WI38 (cell line): ENCODE measurements around the gene ARHGAP5.
A peak's percentile ranks its signal among the peaks of the same experiment; 100 is the strongest.

Experiments
- H3K4me3 ChIP-seq: 2 replicates; pipeline ENCODE4 v1.5.1; 2011; ENCODE audit warnings: low read depth, mild to moderate bottlenecking, control low read depth, low read length
- CTCF ChIP-seq: IDR thresholded peaks from 2 replicates; pipeline ENCODE4 v1.5.1; 2012; ENCODE audit warnings: low read depth, mild to moderate bottlenecking, control low read depth, low read length

ARHGAP5 gene

DNA sequence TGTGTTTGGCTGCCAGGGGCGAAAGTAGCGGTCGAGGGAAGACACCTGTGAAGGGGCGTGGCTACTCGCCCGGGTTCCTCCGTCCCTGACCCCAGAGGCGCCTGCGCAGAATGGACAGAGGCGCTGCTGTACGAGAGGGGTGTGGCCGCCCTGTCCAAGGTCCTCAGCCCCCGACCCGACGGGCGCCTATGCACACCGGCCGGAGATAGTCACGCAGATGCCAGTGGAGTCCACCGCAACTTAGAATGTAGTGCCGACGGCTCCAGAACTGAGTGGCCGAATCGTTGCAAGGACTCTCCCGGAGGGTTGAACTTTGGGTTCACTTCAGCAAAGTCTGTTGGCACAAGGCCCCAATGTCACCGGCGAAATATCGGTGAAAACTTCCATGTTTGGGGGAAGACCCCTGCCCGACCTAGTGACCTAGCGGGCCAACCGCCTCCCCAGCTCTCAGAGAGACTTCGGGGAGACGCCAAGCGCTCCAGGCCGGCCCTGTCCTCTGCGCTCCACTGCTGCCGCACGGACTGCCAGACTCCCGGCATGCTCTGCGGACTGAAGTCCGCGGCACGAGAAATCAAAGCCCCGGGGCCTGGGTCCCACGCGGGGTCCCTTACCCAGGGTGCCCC lies 124.2 kb downstream of the ARHGAP5 start:
- H3K4me3 ChIP-seq = peak overlapping the region; percentile 64

DNA sequence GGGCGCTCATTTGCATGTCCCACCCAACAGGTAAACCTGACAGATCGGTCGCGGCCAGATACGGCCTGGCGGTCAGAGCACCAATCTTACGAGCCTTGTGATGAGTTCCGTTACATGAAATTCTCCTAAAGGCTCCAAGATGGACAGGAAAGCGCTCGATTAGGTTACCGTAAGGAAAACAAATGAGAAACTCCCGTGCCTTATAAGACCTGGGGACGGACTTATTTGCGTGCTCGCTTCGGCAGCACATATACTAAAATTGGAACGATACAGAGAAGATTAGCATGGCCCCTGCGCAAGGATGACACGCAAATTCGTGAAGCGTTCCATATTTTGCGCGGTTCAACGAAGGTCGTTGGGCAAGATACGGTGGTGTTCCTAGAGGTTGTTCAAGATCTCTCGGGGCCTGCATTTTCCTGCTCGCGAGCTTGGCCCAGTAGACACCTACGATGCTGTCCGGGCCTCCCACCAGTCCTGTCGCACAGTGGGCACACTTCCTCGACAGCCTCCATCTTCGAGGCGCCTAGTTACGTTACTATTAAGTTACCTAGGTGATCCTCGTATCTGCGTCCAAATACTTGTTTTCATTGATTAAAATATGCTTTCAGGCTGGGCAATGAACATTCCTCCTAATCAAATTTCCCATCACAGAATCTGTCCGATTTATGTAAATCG lies 124.8 kb downstream of the ARHGAP5 start, which contains the start of gene RNU6-7:
TSS of gene RNU6-7 (plus strand) at position 230 of the 675 bp plus-strand sequence.
- no peak for TF ChIP-seq CTCF
- peak within 1 kb of the TSS; percentile 64 for H3K4me3 ChIP-seq

More for the DNA sequence above, 124.2 kb downstream of the ARHGAP5 start:
- no peak for TF ChIP-seq CTCF

DNA sequence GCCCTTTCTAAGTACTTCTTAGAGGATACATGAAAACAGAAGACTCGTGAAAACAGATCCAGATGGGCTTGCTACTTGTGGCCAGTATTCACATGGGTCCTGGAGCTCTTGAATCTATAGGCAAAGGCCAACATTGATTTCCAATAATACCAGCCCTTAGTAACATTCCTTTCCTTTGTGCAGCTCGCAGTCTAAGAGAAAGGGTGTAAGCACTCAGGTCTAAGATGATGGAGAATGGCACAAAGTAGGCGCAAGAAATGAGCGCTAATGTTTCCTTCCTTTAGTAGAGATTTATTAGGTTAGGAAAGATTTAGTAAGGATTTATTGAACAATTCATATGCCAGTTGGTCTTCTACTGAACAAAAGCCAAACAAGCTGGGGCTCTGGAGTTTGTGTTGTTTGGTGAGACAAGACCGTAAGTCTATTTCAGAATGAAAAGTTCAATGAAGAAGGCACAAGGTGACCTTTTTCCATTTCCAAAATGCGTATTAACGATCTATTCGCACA lies 125.4 kb downstream of the ARHGAP5 start:
- H3K4me3 ChIP-seq = peak overlapping the region; percentile 61
- no peak for TF ChIP-seq CTCF

GRCh38 chr14:32202998-32203882 lies 126.1 kb downstream of the ARHGAP5 start, which contains the start of gene RNU6-8:
Gene RNU6-8, minus strand, starts transcription at chr14:32203269.
- no peak for TF ChIP-seq CTCF
- H3K4me3 ChIP-seq = peak within 1 kb of the TSS; percentile 64

DNA sequence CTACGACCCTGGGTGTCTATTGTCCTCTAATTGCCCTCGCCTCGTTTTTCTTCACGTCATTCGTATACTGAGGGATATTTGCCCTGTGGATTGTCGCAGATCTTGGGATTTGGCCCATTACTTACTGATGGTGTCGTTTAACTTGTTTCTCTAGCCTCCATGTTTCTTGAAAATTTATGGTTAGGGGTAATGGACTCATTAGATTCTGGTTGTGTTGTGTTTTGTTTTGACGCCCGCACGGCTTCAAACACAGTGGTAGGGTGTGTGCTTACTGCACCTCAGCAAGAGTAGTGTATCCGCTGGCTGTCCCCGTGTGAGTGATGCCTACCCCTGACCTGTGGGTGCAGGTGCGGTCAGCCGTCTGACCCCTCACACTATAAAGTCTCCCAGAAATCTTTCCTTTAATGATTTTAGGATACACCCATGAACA lies 126.8 kb downstream of the ARHGAP5 start:
- H3K4me3 ChIP-seq = peak overlapping the region; percentile 61
- no peak for TF ChIP-seq CTCF

GRCh38 chr14:32205554-32205953 lies 128.4 kb downstream of the ARHGAP5 start:
- no peak overlapping the region for H3K4me3 ChIP-seq
- TF ChIP-seq CTCF = no peak
